ENCODE data around the gene ZNF136. TPM values are rescaled to one million over a fixed set of nuclear protein-coding genes. Genes with fewer than 3 reads are reported as not detected.

ZNF136 gene
- total and polyA plus RNA-seq, 9 donors: 8.8 to 18.8 (median 16.2) TPM

GRCh38 chr19:12230751-12231733, 68.1 kb downstream of the ZNF136 start:
- Histone ChIP-seq H3K36me3 (no peaks in the 10 kb centered on the region), H3K9me3 (no peaks in the 10 kb centered on the region), H3K4me3 (no peak overlapping the region), H3K27me3 (no peaks in the 10 kb centered on the region), H3K27ac (no peak overlapping the region), H3K4me1 (ENCODE audit: insufficient read depth) (no peaks in the 10 kb centered on the region)
- no peak for TF ChIP-seq EP300 (IDR thresholded peaks at IDR 0.05)
- no peak for TF ChIP-seq POLR2A (IDR thresholded peaks at IDR 0.05)
- TF ChIP-seq, protein P1, sequence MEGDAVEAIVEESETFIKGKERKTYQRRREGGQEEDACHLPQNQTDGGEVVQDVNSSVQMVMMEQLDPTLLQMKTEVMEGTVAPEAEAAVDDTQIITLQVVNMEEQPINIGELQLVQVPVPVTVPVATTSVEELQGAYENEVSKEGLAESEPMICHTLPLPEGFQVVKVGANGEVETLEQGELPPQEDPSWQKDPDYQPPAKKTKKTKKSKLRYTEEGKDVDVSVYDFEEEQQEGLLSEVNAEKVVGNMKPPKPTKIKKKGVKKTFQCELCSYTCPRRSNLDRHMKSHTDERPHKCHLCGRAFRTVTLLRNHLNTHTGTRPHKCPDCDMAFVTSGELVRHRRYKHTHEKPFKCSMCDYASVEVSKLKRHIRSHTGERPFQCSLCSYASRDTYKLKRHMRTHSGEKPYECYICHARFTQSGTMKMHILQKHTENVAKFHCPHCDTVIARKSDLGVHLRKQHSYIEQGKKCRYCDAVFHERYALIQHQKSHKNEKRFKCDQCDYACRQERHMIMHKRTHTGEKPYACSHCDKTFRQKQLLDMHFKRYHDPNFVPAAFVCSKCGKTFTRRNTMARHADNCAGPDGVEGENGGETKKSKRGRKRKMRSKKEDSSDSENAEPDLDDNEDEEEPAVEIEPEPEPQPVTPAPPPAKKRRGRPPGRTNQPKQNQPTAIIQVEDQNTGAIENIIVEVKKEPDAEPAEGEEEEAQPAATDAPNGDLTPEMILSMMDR (IDR thresholded peaks at IDR 0.05): no peak
- intact Hi-C loops (cut with DNase I): no loop called here
- WGBS, 3 donors: 92 to 95% (median 95%) methylated on average over 6 of the region's 6 CpGs
- no peak for DNase-seq

GRCh38 chr19:12232961-12233360, 70.1 kb downstream of the ZNF136 start:
- DNase-seq: no peak
- Histone ChIP-seq H3K9me3 (no peaks in the 10 kb centered on the region), H3K36me3 (no peaks in the 10 kb centered on the region), H3K4me1 (ENCODE audit: insufficient read depth) (no peaks in the 10 kb centered on the region), H3K27ac (no peak overlapping the region), H3K27me3 (no peaks in the 10 kb centered on the region), H3K4me3 (no peak overlapping the region)
- 62 to 72% (median 63%) methylated on average over 3 of the region's 3 CpGs for WGBS, 3 donors
- TF ChIP-seq, protein P1 (IDR thresholded peaks at IDR 0.05): no peak
- TF ChIP-seq EP300 (IDR thresholded peaks at IDR 0.05): no peak
- no peak for TF ChIP-seq POLR2A (IDR thresholded peaks at IDR 0.05)
- intact Hi-C loops (cut with DNase I): no loop called here

GRCh38 chr19:12237143-12237839, 74.4 kb downstream of the ZNF136 start:
- DNase-seq: no peak
- Histone ChIP-seq H3K4me1 (ENCODE audit: insufficient read depth) (no peaks in the 10 kb centered on the region), H3K4me3 (no peak overlapping the region), H3K36me3 (no peaks in the 10 kb centered on the region), H3K27me3 (no peaks in the 10 kb centered on the region), H3K27ac (no peak overlapping the region), H3K9me3 (no peaks in the 10 kb centered on the region)
- intact Hi-C loops (cut with DNase I): no loop called here
- WGBS, 3 donors: 95 to 97% (median 95%) methylated on average over 32 to 37 of the region's 37 CpGs
- TF ChIP-seq POLR2A (IDR thresholded peaks at IDR 0.05) (no peak), EP300 (IDR thresholded peaks at IDR 0.05) (no peak)
- TF ChIP-seq, protein P1 (IDR thresholded peaks at IDR 0.05): no peak

Other genes starting within 250 kb of the ZNF136 start
- 10 to 100 TPM in 6 of 7 donors, 1 to 10 TPM in 1; 8.6 to 22.3 (median 14.0) TPM for gene ZNF700, start 238.0 kb upstream of the ZNF136 start, total RNA-seq
- gene ZNF700, start 238.0 kb upstream of the ZNF136 start, polyA plus RNA-seq: 1 to 10 TPM; 6.7 to 7.6 TPM
- 10 to 100 TPM in 1 of 7 donors, 1 to 10 TPM in 6; 4.1 to 18.8 (median 8.3) TPM for gene ZNF763, start 198.1 kb upstream of the ZNF136 start, total RNA-seq
- gene ZNF763, start 198.1 kb upstream of the ZNF136 start, polyA plus RNA-seq: 1 to 10 TPM; 4.3 to 7.0 TPM
- gene ZNF433, start 127.4 kb upstream of the ZNF136 start, total RNA-seq: 10 to 100 TPM in 2 of 7 donors, 1 to 10 TPM in 5; 4.1 to 17.4 (median 6.8) TPM
- 1 to 10 TPM; 4.5 to 4.6 TPM for gene ZNF433, start 127.4 kb upstream of the ZNF136 start, polyA plus RNA-seq
- gene ZNF878, start 110.1 kb upstream of the ZNF136 start, total RNA-seq: under 1 TPM in 6 of 7 donors, not detected in 1; 0.17 to 0.62 (median 0.27) TPM
- gene ZNF878, start 110.1 kb upstream of the ZNF136 start, polyA plus RNA-seq: under 1 TPM in 1 of 2 donors, not detected in 1; 0.08 TPM
- 10 to 100 TPM; 14.5 to 39.1 (median 16.8) TPM for gene ZNF844, start 98.4 kb upstream of the ZNF136 start, total RNA-seq
- 10 to 100 TPM in 1 of 2 donors, 1 to 10 TPM in 1; 8.7 to 17.9 TPM for gene ZNF844, start 98.4 kb upstream of the ZNF136 start, polyA plus RNA-seq
- gene ZNF20, start 22.7 kb upstream of the ZNF136 start, total RNA-seq: 1 to 10 TPM; 1.2 to 5.2 (median 3.2) TPM
- 1 to 10 TPM; 2.2 to 2.4 TPM for gene ZNF20, start 22.7 kb upstream of the ZNF136 start, polyA plus RNA-seq
- 10 to 100 TPM in 2 of 7 donors, 1 to 10 TPM in 5; 2.8 to 19.6 (median 9.1) TPM for gene ZNF625, start 6.4 kb upstream of the ZNF136 start, total RNA-seq
- gene ZNF625, start 6.4 kb upstream of the ZNF136 start, polyA plus RNA-seq: 1 to 10 TPM; 1.5 to 2.5 TPM
- gene ZNF44, start 131.8 kb downstream of the ZNF136 start, total RNA-seq: 10 to 100 TPM; 10.1 to 33.3 (median 16.6) TPM
- gene ZNF44, start 131.8 kb downstream of the ZNF136 start, polyA plus RNA-seq: 10 to 100 TPM in 1 of 2 donors, 1 to 10 TPM in 1; 9.0 to 11.1 TPM
- 1 to 10 TPM; 2.2 to 7.5 (median 5.8) TPM for gene ZNF563, start 170.5 kb downstream of the ZNF136 start, total RNA-seq
- 1 to 10 TPM; 3.1 to 4.3 TPM for gene ZNF563, start 170.5 kb downstream of the ZNF136 start, polyA plus RNA-seq
- gene ZNF442, start 202.6 kb downstream of the ZNF136 start, total RNA-seq: 10 to 100 TPM in 3 of 7 donors, 1 to 10 TPM in 4; 2.4 to 18.9 (median 9.4) TPM
- 1 to 10 TPM; 3.6 to 4.3 TPM for gene ZNF442, start 202.6 kb downstream of the ZNF136 start, polyA plus RNA-seq
- 1 to 10 TPM; 3.2 to 7.0 (median 5.1) TPM for gene ZNF799, start 238.2 kb downstream of the ZNF136 start, total RNA-seq
- gene ZNF799, start 238.2 kb downstream of the ZNF136 start, polyA plus RNA-seq: 1 to 10 TPM; 4.0 to 5.1 TPM

Data from ovary (tissue), 9 donors.